NCI-H2029 (cell line): ENCODE measurements around the gene BMP7.
"Not testable (repeated sequence)": the region's sequence is repeated elsewhere in the genome, so short reads cannot be mapped to it uniquely, and the experiment has no call there.

Experiments
- DNase-seq: peaks from one replicate; lab custom pipeline; 2025; lab: John Stamatoyannopoulos, UW

BMP7 gene

DNA sequence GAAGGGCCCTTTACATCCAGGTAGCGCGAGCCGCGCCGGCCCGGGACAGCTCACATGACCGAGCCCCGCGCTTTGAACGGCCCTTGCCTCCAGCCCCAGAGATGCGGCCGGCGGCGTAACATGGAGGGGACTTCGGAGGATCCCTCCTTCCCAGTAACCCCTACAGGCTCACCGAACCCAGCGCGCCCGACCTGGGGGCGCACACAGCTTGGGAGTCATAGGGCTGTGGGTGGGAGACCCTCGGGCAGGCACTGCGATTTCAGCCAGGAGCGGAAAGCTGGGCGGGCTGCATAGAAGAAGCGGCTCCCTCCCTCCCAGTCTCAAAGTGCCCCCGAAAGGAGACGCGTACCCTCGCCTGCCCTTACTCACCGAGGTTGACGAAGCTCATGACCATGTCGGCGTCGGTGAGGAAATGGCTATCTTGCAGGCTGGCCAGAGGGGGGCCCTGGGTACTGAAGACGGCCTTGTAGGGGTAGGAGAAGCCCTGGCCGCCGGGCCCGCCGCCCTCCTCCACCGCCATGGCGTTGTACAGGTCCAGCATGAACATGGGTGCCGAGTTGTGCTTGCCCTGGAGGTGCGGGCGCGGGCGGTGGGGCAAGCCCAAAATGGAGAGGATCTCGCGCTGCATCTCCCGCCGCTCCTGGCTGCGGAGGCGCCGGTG is 975 bp downstream of the BMP7 start:
- DNase-seq, result no peak

- DNase-seq, result not testable (repeated sequence)
Measured at GRCh38 chr20:57264908-57265335, 1.5 kb downstream of the BMP7 start.

GRCh38 chr20:57263801-57264792 is 2.3 kb downstream of the BMP7 start:
- no peak for DNase-seq

GRCh38 chr20:57262784-57263609 is 3.4 kb downstream of the BMP7 start:
- DNase-seq, result no peak

DNA sequence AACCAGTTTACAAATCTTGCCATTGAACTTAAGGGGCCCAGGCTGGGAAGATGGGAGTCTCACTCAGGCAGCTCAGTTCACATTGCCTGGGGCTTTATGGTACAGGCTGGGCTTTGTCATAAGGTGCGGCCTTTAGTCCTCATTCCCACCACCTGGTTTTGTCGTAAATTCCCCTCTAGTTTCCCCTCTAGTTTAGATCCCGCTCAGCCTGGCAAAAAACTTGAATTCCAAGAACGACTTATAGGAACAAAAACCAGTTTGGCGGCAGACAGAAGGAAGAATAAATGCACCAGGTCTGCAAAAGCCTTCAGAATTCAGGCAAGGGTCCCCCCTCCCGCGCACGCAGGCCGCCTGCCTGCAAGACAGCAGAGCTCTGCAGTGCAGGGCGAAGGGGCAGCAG is 4.1 kb downstream of the BMP7 start:
- no peak for DNase-seq

GRCh38 chr20:57261457-57262251 is 4.8 kb downstream of the BMP7 start:
- DNase-seq, result no peak

DNA sequence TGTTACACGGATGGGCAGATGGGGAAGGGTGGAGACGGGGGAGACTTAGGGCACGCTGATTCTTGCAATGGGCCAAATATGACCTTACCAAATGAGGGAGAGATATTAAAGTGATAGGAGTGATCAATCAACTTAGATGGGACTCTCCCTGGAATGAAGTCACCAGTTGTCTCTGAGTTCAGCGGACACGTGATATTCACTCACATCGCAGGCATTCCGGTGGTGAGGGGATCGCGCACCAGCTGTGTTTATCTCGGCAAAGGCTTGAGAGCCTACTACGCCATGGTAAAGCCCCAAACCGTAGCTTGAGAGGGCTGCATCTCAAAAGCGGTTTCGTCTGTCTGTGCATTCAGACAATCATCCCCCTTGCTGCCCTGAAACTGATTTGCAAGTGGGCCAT is 5.5 kb downstream of the BMP7 start:
- no peak for DNase-seq

DNA sequence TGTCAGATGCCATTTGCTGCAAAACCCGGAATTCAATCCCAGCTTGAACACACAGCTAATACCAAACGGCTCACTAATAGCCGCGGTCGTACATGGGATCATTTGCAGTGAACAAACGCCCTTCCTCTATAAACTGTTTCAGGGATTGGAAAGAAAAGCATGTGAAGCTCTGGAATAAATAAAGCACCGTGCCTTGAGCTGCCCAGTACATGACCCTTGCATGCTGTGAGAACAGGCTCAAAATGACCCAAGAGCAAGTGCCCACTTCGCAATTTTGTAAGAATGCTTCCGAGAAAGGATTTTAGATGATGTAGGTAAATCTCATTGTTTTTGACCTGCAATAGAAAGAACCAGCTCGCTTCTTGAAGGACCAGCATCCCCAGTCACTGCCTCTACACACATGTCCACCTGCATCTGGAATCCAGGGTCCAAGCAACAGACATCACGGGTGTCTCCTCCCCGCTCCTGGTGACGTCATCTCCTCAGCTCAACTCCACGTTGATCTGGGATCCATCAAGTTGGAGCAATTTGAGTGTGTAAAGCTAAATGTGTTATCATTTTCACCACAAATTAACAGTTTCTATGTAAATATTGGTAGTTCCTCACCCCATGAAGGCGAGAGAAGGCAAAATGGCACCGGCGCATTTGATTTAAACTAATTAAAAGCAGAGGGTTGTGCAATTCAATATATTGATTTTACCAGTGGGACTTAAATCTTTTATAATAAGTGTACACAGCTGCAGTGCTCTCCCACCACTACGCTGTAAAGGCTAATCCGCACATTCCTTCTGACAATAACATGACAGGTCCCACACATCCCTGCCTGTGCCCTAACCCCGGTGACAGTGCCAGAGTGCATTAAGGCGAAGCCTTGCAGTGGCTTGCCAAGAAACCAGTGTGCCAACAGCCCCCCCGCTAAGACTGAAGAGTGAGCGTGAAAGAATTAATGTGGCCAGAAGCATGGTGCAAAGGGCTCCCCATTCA is 6.2 kb downstream of the BMP7 start:
- no peak for DNase-seq

DNA sequence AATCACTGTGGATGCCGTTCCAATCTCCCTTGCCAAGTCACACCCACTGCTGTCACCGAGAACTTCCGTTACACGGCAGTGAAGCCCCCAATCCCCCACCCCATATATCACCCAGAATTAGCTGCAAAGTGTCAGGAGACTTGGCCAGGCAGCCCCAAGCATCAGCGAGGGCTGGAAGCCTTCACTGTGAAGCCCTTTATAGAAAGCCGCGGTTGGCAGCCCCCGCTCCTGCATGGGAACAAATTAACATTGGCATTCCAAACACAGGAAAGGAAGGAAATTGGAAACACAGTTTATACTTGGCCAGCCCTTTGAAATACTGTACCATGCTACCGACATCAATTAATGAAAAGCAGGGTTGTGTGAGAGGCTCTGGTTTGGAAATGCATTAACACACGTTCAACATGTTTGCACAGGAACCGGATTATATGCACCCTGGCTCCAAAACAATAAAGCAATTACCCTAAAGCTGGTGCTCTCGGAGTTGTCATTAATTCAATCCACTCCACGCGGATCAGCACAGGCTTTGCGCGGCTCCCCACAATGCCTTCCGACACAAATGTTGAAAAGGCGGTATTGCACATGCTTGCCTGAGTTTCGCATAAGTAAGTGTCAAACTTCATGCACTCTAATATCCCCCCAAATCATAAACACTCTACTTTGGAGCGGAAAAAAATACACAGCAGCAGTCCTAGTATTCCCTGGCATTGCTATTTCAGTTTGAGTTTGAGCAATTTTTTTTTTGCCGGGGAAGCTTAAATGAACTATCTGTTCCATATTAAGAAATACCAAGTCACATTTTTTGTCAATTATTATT is 7.1 kb downstream of the BMP7 start:
- DNase-seq, result no peak

DNA sequence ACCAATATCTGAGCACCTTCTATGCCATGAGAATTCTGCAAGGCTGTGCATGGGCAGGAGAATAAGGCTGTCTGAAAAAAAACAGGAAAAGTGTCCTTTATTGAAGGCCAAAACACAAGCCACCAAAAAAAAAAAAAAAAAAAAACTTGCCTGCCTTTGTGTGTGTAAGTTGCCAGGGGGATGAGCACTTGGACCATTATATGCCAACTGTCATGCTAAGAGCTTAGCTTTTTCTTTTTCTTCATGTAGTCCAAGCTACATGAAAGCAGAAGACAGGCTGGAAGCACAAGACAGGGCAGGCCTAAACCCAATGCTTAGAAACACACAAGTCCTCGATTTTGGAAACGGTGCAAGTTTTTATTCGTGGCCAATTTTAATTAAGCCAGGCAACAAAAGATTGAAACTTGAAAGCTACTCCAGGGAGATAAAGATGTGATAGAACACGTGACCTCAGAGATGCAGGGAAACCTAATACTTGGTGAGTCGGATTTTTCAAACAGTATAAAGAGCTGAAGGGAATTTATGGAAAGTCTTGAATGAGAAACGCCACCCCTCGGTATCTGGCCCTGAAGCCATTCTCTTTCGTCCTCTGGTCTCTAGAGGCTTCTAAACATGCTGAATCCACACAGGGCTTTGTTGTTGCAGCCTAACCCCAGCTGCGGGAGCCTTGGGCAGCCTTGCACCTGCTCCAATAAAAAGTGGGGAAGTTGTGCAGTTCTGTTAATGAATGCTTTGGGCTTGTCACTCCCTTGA is 8.6 kb downstream of the BMP7 start:
- no peak for DNase-seq

- no peak for DNase-seq
Measured at GRCh38 chr20:57256908-57257307, 9.5 kb downstream of the BMP7 start.

- no peak for DNase-seq
Measured at GRCh38 chr20:57256205-57256604, 10.2 kb downstream of the BMP7 start.

- no peak for DNase-seq
Measured at GRCh38 chr20:57255183-57255582, 11.3 kb downstream of the BMP7 start.

DNA sequence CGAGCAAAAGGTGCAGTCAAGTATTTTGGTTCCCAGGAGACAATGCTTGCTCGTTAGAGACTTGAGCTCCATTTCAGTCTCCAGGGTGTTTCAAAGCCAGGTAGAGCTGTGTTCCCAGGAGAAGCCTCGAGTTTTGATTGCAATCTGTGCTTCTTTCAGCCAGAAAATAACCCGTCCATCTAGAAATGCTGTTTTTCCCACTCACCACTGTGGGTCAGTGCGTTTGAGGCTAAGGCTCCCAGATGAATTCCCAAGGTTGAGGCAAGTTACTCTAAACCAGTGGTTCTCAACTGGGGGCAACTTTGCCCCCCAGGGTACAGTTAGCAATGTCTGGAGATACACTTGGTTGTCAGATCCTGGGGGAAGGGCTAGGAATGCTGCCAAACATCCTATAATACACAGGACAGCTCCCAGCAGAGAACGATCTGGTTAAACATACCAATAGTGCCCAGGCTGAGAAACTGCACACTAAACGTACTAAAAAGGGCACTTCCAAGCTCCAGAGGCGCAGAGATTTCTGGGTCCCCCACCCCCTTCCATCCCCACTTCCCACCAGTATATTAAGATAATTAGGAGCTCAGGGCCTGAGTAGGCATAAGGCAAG is 13.8 kb downstream of the BMP7 start:
- DNase-seq, result no peak

GRCh38 chr20:57251949-57252348 is 14.5 kb downstream of the BMP7 start:
- no peak for DNase-seq

GRCh38 chr20:57251344-57251743 is 15.1 kb downstream of the BMP7 start:
- DNase-seq, result no peak

DNA sequence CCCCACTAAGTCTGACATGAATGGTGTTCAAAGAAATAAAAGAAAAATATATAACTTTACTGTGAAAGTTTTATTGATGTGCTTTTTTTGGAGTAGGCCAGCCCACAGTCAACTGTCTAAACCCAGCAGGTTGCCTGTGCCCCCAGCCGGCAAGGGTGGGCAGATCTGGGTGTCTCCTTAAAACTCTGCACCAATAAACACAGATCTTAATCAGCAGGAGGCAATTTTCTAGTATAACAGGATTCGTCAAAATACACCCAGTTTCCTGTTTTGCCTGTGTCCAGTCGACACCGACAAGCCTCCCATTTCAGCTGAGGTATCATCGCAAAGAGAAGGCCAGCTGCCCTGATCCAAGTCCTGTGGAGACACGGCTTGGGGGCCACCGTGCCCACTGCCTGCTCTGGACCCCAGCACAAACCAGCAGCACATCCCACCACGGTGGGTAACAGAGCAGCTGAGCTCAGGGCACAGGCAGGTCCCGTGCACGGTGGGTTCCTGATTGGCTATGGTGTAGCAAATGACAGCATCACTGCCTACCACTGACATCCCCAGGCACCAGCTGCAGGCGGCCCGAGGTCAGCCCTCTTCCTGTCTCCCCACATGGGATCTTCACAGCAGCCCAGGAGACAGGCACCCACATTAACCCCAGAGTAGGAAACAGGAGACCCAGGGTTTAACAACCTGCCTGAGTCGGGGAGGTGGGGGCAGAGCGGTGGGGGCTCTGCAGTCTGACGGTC is 15.7 kb downstream of the BMP7 start:
- no peak for DNase-seq

DNA sequence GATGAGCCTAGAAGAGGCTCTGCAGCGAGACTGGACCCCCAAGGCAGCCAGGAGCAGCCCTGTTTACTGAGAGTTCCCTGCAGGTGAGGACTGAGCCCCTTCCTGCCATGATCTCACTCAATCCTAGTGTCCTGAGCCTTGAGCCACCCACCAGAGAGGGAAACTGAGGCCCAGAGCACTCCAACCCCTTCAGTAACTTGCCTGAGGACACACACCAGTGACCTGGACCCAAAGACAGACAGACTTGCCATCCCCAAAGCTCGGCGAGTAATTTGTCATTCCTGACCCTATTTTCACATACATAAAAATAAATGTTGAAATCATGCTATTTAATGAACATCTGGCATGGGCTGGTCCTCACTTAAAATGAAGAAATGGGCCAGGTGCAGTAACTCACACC is 16.7 kb downstream of the BMP7 start:
- DNase-seq, result no peak
